ENCODE results near the gene ADARB2.

The ADARB2 gene

DNA sequence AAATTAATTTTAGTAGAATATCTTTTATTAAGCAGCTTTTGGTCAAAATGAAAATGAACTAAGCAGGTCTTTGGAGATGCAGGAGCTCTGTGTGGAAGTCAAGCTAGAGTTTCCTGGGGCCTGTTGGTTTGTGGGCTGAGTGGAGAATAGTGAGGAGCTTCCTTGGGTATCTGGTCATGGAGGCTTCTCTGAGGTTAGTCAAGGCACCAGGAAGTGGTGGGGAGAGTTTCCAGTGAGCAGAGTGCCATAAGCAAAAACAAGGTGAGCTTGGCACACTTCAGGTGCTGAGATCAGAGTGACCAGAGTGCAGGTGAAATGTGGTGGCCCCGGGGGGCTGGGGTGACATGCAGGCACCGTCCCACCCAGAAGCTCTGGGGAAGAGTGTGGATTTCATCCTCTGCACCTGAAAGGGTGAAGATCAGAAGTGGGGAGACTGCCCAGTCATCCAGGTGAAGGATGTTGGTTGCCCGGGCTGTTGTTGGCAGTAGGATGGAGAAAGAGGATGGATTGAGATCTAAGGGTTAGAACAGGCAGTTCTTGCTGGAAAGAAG is 603.8 kb downstream of the ADARB2 start:
- no peak overlapping the region for H3K4me3 ChIP-seq (ENCODE audit: control insufficient read depth, low read depth, low read length)
- TF ChIP-seq, protein P1, sequence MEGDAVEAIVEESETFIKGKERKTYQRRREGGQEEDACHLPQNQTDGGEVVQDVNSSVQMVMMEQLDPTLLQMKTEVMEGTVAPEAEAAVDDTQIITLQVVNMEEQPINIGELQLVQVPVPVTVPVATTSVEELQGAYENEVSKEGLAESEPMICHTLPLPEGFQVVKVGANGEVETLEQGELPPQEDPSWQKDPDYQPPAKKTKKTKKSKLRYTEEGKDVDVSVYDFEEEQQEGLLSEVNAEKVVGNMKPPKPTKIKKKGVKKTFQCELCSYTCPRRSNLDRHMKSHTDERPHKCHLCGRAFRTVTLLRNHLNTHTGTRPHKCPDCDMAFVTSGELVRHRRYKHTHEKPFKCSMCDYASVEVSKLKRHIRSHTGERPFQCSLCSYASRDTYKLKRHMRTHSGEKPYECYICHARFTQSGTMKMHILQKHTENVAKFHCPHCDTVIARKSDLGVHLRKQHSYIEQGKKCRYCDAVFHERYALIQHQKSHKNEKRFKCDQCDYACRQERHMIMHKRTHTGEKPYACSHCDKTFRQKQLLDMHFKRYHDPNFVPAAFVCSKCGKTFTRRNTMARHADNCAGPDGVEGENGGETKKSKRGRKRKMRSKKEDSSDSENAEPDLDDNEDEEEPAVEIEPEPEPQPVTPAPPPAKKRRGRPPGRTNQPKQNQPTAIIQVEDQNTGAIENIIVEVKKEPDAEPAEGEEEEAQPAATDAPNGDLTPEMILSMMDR (IDR thresholded peaks at IDR 0.05; ENCODE audit: control insufficient read depth, insufficient read depth, low read depth, low read length, missing control alignments) = no peak
- DNase-seq (ENCODE audit: low read depth) = no peak

DNA sequence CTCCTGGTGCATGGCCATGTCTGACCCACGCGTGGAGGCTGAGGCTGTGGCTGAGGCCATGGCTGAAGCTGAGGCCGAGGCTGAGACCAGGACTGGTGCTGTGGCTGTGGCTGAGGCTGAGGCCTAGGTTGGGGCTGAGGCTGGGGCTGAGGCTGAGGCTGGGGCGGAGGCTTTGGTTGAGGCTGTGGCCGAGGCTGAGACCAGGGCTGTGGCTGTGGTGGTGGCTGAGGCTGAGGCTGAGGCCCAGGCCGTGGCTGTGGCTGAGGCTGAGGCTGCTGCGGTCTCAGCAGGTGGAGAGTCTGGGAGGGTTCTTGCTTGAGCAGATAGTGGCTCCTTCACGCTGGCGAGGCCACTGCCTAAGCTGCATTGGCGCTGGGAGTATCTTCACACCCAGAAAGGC is 604.7 kb downstream of the ADARB2 start:
- no peak for DNase-seq (ENCODE audit: low read depth)
- no peak overlapping the region for H3K4me3 ChIP-seq (ENCODE audit: control insufficient read depth, low read depth, low read length)

DNA sequence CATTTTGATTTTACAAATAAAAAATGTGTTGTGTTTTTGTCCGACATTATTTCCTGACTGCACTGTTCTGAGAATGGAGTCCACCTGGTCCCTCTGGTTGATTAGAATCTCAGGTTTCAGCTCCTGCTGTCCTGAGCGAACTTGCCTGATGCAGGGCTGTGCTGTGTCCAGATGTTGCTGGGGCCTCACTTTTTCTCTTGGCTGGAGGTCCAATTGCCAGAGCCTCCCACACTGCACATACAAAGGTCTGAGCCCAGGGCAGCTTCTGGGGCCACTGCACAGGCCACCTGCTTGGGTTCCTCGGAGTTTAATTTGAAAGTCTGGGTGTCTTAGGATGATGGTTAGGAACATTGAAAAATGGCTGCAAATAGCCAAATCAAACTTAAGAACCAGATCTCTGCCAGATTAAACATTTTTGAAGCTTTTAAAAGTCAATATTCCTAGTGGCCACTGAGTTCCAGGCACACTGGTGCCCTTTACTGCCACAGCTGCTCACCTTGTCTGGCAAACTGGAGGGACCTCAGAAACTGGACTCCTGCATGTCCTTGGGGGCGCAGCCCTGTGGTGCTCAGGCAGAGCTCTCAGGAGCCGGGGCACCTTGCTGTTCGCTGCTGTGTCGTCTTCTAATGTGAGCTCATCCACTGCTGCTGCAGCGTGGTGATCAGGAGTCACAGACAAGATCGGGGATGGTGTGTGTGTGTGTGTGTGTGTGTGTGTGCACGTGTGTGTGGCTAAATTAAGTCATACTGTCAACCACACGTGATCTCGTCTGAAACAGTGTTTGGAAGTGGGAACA is 606.1 kb downstream of the ADARB2 start:
- no peak overlapping the region for H3K4me3 ChIP-seq (ENCODE audit: control insufficient read depth, low read depth, low read length)
- DNase-seq (ENCODE audit: low read depth) = no peak
- TF ChIP-seq, protein P1 (IDR thresholded peaks at IDR 0.05; ENCODE audit: control insufficient read depth, insufficient read depth, low read depth, low read length, missing control alignments) = no peak

More for the DNA sequence above, 604.7 kb downstream of the ADARB2 start:
- TF ChIP-seq, protein P1 (IDR thresholded peaks at IDR 0.05; ENCODE audit: control insufficient read depth, insufficient read depth, low read depth, low read length, missing control alignments) = no peak

DNA sequence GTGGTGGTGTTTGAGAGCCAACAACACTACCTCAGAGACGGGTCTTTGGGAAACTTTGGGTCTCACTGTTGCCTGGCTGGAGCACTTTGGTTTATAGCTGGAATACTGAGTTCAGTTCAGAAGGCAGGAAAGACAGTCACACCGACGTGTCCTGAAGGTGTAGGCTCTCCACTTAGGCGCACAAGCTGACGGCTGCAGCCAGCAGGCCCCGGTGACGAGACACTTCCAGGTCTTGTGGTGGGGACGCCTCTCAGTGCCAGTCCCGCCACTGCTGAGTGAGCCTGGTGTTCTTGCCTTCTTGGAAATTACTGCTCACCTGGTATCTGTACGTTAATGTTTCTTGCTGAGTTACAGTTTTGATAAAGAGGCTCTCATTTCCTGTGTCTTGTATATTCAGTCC is 607.1 kb downstream of the ADARB2 start:
- no peak for DNase-seq (ENCODE audit: low read depth)
- TF ChIP-seq, protein P1 (IDR thresholded peaks at IDR 0.05; ENCODE audit: control insufficient read depth, insufficient read depth, low read depth, low read length, missing control alignments) = no peak
- H3K4me3 ChIP-seq (ENCODE audit: control insufficient read depth, low read depth, low read length) = no peak overlapping the region

DNA sequence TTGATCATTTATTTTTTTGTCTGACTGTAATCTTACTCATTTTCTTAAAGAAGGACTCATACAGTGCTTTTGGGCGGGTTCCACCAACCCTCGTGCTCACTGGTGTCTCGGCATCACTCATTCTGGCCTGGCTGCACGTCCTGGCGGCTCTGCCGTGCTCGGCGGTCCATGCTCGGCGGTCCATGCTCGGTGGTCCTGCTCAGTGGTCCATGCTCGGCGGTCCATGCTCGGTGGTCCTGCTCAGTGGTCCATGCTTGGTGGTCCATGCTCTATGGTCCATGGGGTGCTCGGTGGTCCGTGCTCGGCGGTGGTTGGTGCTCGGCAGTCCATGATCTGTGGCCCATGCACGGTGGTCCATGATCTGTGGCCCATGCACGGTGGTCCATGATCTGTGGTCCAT is 608.7 kb downstream of the ADARB2 start:
- H3K4me3 ChIP-seq (ENCODE audit: control insufficient read depth, low read depth, low read length) = no peak overlapping the region
- no peak for DNase-seq (ENCODE audit: low read depth)
- TF ChIP-seq, protein P1 (IDR thresholded peaks at IDR 0.05; ENCODE audit: control insufficient read depth, insufficient read depth, low read depth, low read length, missing control alignments) = no peak

DNA sequence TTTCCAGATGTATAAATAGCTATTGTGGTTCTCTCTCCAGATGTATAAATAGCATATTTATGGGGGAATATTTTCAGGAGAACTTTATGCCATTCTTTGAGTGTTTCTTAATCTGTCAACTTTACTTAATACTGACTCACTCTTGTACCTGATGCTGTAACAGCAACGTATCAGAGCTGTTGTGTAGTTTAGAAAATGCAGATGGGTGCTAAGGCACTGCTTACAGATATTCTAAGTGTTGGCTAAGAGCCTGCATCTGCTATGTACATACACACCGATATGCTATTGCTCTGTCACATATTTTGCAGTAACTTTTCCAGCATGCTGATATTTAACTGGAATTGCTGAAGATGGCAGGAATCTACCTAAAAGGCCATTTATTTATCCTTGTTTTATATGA is 609.2 kb downstream of the ADARB2 start:
- H3K4me3 ChIP-seq (ENCODE audit: control insufficient read depth, low read depth, low read length) = no peak overlapping the region
- no peak for DNase-seq (ENCODE audit: low read depth)
- TF ChIP-seq, protein P1 (IDR thresholded peaks at IDR 0.05; ENCODE audit: control insufficient read depth, insufficient read depth, low read depth, low read length, missing control alignments) = no peak

Data from AG09309 (cell line).